Psoas muscle (tissue), 8 donors: ENCODE results near the gene FN3KRP. TPM values are rescaled to one million over a fixed set of nuclear protein-coding genes. Genes with fewer than 3 reads are reported as not detected.
A peak's percentile ranks its signal among the peaks of the same experiment; 100 is the strongest.

ENCODE experiments used
- ATAC-seq, 4 donors: fragments of 200-7000 bp; cut with Tn5 transposase; one replicate each; pipeline ENCODE4 v1.9.1; 2020; ENCODE audit warnings: moderate library complexity in 3 of 4, mild to moderate bottlenecking in 2 of 4
- DNase-seq, 2 donors: peaks; one replicate each; pipeline ENCODE4 v3.0.0-alpha.2; 2020
- H3K27ac ChIP-seq: fragments of 200-600 bp; one replicate; pipeline ENCODE4 v1.8.0; 2022
- H3K27me3 ChIP-seq, 3 donors: fragments of 200-600 bp in 1 of 3; one replicate each; pipeline versions ENCODE4 v1.6.1 to v1.8.0; 2013 to 2022; ENCODE audit warnings: low read length in 2 of 3, mild to moderate bottlenecking in 2 of 3, moderate library complexity in 1 of 3; ENCODE audit not compliant: insufficient read depth in 3 of 3
- H3K36me3 ChIP-seq, 2 donors: fragments of 200-600 bp in 1 of 2; one replicate each; pipeline versions ENCODE4 v1.6.1 to v1.8.0; 2013 to 2022; ENCODE audit warnings: low read depth in 1 of 2, mild to moderate bottlenecking in 1 of 2, moderate library complexity in 1 of 2; ENCODE audit not compliant: insufficient read depth in 1 of 2
- H3K4me1 ChIP-seq: fragments of 200-600 bp; one replicate; pipeline ENCODE4 v1.8.0; 2022
- H3K4me3 ChIP-seq: fragments of 200-600 bp; one replicate; pipeline ENCODE4 v1.8.0; 2022; ENCODE audit warnings: mild to moderate bottlenecking
- H3K9me3 ChIP-seq: fragments of 200-600 bp; one replicate; pipeline ENCODE4 v1.8.0; 2022
- WGBS, 3 donors: extraction: QIAGEN DNeasy Blood & Tissue Kit; methylation state at CpG; one replicate each; pipeline versions ENCODE4 v1.1.6 to v1.1.7; 2013; 5-methylcytosine and 5-hydroxymethylcytosine counted together
- intact Hi-C, 2 donors: fragments of 100-400 bp; cut with DNase I; formaldehyde crosslinking; loops; one replicate each; pipeline versions ENCODE4 v1.11.0 to v1.14.2; 2022
- polyA plus RNA-seq, 3 donors: library from polyadenylated mRNA; stranded (reverse); fragments of 200-250 nt; gene quantifications; one replicate each; pipeline ENCODE4 v1.2.3, GENCODE V29; 2013
- total RNA-seq, 4 donors: library from RNA; stranded (reverse); fragmentation: NEBNext Ultra II Directional in 2 of 4; extraction: Animal tissue kit (Norgen Biotek cat#: 25700) in 2 of 4; gene quantifications; one replicate each; pipeline versions ENCODE4 v1.2.1 to v1.2.4, GENCODE V29; 2021 to 2023
- TF ChIP-seq, protein P1 (sequence below): fragments of 200-600 bp; IDR thresholded peaks from one replicate; pipeline ENCODE4 v1.8.0; 2022; ENCODE audit warnings: antibody characterized with exemption
- donor health status: healthy with polysubstance abuse.
- donor health status: DM: no; HTN: no; CAD: no; lungs with moderate emphysema.
- donor health status: Bipolar disorder and iron deficiency.
- donor health status: healthy.
- donor health status: DM: yes; HTN: yes; CAD: no.
- donor health status: DM: no; HTN: no; CAD: no.
- donor health status: DM: no; HTN: no; CAD: no.
- donor health status: DM: yes; HTN: yes; CAD: no.

FN3KRP gene
- total and polyA plus RNA-seq, 7 donors = 5.0 to 15.7 (median 10.6) TPM

DNA sequence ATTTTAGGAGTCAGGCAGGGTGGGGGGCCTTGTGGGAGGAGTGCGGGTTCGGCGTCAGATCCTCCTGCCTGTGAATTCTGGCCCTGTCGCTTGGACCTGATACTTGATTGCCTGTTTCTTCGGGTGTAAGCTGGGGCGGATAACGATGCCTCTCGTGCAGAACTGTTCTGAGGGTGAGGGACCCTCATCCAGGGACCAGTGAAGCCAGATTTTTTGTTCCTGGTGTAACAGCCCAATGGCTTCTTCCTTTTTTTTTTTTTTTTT, 36.6 kb downstream of the FN3KRP start:
- H3K4me3 ChIP-seq = peak overlapping the region; percentile 96
- WGBS, 3 donors = 42 to 47% (median 44%) methylated on average over 8 of the region's 8 CpGs
- no peak for ATAC-seq

DNA sequence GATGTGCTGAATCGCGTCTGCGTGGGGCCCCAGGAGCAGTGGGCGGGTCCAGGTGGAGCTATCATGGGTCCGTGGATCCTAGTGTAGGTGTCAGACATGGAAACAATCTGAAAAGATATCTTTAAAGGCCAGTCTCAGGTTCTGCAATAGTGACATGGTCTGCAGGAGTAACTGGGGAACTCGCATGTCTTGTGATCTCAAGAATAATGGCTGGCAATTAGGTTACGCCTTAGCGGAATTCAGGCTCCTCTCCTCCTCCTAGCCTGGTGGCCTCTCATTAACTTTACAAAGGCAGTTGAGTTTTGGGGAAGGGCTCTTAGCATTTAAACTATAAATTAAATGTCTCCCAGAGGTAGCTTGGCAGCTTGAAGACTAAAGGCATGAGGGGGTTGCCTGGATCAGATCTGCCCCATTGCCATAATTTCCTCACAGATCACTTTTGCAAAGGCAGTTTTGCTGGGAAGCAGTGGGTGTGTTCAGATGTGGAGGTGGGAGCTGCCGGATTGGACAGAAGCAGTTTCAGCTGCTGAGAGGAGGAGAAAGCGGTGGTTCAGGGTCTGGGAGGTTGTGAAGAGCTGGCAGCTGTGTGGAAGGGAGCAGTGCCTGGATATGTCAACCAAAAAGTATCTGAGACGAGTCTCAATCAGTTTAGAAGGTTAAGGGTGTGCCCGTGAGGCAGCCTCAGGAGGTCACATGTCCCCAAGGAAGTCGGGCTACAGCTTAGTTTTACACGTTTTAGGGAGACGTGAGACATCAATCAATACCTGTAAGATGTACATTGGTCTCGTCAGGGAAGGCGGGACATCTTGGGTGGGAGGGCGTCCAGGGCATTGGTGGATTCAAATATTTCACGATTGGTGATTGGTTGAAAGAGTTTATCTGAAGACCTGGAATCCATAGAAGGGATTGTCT, 38.0 kb downstream of the FN3KRP start:
- Histone ChIP-seq H3K27ac (no peak overlapping the region), H3K4me1 (peaks cover 6% of the 10 kb centered on the region), H3K4me3 (no peak overlapping the region), H3K27me3 (no peaks in the 10 kb centered on the region), H3K9me3 (no peaks in the 10 kb centered on the region), H3K36me3 (peaks cover 0 to 4% of the 10 kb centered on the region in 2 donors)
- DNase-seq (peak in 1 of 2 donors; percentile 17), ATAC-seq (no peak)
- intact Hi-C loops = no loop called here
- TF ChIP-seq, protein P1, sequence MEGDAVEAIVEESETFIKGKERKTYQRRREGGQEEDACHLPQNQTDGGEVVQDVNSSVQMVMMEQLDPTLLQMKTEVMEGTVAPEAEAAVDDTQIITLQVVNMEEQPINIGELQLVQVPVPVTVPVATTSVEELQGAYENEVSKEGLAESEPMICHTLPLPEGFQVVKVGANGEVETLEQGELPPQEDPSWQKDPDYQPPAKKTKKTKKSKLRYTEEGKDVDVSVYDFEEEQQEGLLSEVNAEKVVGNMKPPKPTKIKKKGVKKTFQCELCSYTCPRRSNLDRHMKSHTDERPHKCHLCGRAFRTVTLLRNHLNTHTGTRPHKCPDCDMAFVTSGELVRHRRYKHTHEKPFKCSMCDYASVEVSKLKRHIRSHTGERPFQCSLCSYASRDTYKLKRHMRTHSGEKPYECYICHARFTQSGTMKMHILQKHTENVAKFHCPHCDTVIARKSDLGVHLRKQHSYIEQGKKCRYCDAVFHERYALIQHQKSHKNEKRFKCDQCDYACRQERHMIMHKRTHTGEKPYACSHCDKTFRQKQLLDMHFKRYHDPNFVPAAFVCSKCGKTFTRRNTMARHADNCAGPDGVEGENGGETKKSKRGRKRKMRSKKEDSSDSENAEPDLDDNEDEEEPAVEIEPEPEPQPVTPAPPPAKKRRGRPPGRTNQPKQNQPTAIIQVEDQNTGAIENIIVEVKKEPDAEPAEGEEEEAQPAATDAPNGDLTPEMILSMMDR = no peak
- WGBS, 3 donors = 82 to 89% (median 85%) methylated on average over 19 of the region's 19 CpGs

More for the DNA sequence above, 36.6 kb downstream of the FN3KRP start:
- TF ChIP-seq, protein P1 = no peak
- H3K27me3 ChIP-seq = no peaks in the 10 kb centered on the region
- intact Hi-C loops = loop anchor here in 1 of 2 donors (2.0 kb wide), 1 partner anchor 34 kb away; no protein-coding TSS in a partner anchor
- H3K36me3 ChIP-seq = peaks cover 0 to 4% of the 10 kb centered on the region in 2 donors
- no peak overlapping the region for H3K27ac ChIP-seq
- peak in 1 of 2 donors; percentile 30 for DNase-seq
- H3K9me3 ChIP-seq = no peaks in the 10 kb centered on the region
- H3K4me1 ChIP-seq = peaks cover 6% of the 10 kb centered on the region

DNA sequence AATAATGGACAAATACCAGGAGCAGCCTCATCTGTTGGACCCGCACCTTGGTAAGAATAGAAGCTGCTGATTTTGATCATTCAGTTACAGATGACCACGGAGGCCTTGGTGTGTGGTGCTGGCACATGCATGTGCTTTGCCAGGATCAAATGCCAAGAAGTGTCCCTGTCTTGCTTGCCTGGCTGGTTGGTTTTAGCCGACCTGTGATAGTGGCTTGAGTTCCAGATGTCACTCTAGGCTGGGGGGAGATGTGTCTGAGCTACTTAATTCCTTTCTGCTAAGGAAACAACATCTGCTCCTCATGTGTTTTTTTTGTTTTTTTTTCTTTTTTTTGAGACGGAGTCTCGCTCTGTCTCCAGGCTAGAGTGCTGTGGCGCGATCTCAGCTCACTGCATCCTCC, 39.7 kb downstream of the FN3KRP start:
- no peak for ATAC-seq
- TF ChIP-seq, protein P1 = no peak
- WGBS, 3 donors = 70 to 83% (median 73%) methylated on average over 7 of the region's 7 CpGs

DNA sequence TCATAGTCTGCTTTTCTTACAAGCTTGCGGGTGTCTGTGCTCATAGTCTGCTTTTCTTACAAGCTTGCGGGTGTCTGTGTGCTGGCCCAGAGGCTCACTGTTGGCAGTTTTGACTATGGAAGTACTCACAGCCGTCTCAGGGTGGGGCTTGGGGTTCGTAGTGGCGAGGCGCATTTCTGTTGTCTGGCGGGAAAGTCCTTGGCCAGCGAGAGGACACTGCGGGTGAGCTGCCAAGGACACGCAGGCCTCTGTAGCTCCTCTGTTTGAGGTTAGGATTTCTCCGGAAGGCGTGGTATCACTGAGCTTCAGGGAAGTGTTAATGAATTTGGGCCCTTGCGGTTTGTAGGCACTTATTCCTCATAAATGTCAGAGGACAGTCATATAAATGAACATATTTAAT, 48.9 kb downstream of the FN3KRP start:
- 76 to 83% (median 81%) methylated on average over 13 of the region's 13 CpGs for WGBS, 3 donors
- TF ChIP-seq, protein P1 = no peak
- intact Hi-C loops = loop anchor here in 1 of 2 donors (5.0 kb wide), 1 partner anchor 98 kb away; no protein-coding TSS in a partner anchor
- no peaks in the 10 kb centered on the region for H3K4me1 ChIP-seq
- peaks cover 0 to 74% of the 10 kb centered on the region in 2 donors for H3K36me3 ChIP-seq
- H3K27ac ChIP-seq = no peak overlapping the region
- DNase-seq (peak; percentile 36 to 38), ATAC-seq (no peak)
- H3K4me3 ChIP-seq = no peak overlapping the region
- H3K27me3 ChIP-seq = no peaks in the 10 kb centered on the region
- H3K9me3 ChIP-seq = no peaks in the 10 kb centered on the region

More for the DNA sequence above, 39.7 kb downstream of the FN3KRP start:
- Histone ChIP-seq H3K27me3 (no peaks in the 10 kb centered on the region), H3K9me3 (no peaks in the 10 kb centered on the region), H3K4me3 (no peak overlapping the region), H3K4me1 (peaks cover 6% of the 10 kb centered on the region), H3K27ac (no peak overlapping the region), H3K36me3 (peaks cover 0 to 6% of the 10 kb centered on the region in 2 donors)
- DNase-seq = peak in 1 of 2 donors; percentile 19
- intact Hi-C loops = no loop called here
